Esophagus muscularis mucosa (tissue), 4 donors: ENCODE results near the gene GTPBP6.

ENCODE experiments used
- EP300 ChIP-seq: sonication (generic); formaldehyde crosslinking; IDR thresholded peaks from one replicate; pipeline ENCODE4 v1.6.1; 2017; ENCODE audit warnings: antibody characterized with exemption
- POLR2A ChIP-seq: fragments of 450-650 bp; IDR thresholded peaks from one replicate; pipeline ENCODE4 v1.6.1; 2017; ENCODE audit warnings: antibody characterized with exemption, moderate library complexity, mild to moderate bottlenecking, low read depth
- TF ChIP-seq, protein P1 (sequence below), 3 experiments: fragments of 200-600 bp in 2 of 3; fragments of 450-650 bp in 1 of 3; sonication (generic) in 2 of 3; IDR thresholded peaks; one replicate each; pipeline ENCODE4 v1.5.1; 2017 to 2019; ENCODE audit warnings: antibody characterized with exemption in 3 of 3, mild to moderate bottlenecking in 2 of 3, moderate library complexity in 1 of 3

DNA sequence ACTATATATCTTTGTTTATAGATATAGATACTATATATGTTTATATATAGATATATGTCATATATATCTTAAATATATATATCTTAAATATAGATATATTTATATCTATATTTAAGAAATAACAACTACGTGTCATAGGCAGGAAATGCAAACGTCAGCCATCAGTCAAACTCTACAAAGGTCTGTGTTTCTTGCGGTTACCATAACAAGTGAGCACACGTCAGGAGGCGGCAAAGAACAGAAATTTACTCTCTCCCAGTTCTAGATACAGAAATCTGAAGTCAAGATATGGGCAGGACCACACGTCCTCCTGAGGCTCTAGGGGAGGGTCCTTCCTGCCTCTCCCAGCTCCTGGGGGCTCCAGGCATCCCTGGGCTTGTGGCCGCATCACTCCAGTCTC lies 30.9 kb downstream of the GTPBP6 start:
- no peak for TF ChIP-seq POLR2A
- no peak for TF ChIP-seq EP300
- TF ChIP-seq, protein P1, sequence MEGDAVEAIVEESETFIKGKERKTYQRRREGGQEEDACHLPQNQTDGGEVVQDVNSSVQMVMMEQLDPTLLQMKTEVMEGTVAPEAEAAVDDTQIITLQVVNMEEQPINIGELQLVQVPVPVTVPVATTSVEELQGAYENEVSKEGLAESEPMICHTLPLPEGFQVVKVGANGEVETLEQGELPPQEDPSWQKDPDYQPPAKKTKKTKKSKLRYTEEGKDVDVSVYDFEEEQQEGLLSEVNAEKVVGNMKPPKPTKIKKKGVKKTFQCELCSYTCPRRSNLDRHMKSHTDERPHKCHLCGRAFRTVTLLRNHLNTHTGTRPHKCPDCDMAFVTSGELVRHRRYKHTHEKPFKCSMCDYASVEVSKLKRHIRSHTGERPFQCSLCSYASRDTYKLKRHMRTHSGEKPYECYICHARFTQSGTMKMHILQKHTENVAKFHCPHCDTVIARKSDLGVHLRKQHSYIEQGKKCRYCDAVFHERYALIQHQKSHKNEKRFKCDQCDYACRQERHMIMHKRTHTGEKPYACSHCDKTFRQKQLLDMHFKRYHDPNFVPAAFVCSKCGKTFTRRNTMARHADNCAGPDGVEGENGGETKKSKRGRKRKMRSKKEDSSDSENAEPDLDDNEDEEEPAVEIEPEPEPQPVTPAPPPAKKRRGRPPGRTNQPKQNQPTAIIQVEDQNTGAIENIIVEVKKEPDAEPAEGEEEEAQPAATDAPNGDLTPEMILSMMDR (IDR thresholded peaks at IDR 0.05) = no peak
